ENCODE data around the gene CSTB.

Gene CSTB

GRCh38 chr21:43805275-43805800, 29.2 kb upstream of the CSTB start:
- Histone ChIP-seq H3F3A (ENCODE audit: low read depth) (no peaks in the 10 kb centered on the region), H3K36me3 (ENCODE audit: insufficient read depth, low read length) (peaks cover 37% of the 10 kb centered on the region; the same call in 1 of the 2 replicates), H3K27me3 (ENCODE audit: insufficient read depth, low read length, poor library complexity, severe bottlenecking) (no peaks in the 10 kb centered on the region), H3K4me1 (ENCODE audit: insufficient read depth, low read length, poor library complexity, severe bottlenecking) (no peaks in the 10 kb centered on the region), H3K4me2 (ENCODE audit: low read depth, low read length, poor library complexity, severe bottlenecking) (no peak overlapping the region), H2AFZ (ENCODE audit: low read length) (no peak overlapping the region), H3K79me2 (ENCODE audit: insufficient read depth, low read length) (no peaks in the 10 kb centered on the region), H4K20me1 (ENCODE audit: insufficient read depth, low read length, poor library complexity, severe bottlenecking) (no peaks in the 10 kb centered on the region), H3K9me2 (replicated peaks; ENCODE audit: low read depth, low read length) (no peaks in the 10 kb centered on the region), H3K9ac (ENCODE audit: low read depth, low read length, poor library complexity, severe bottlenecking) (no peak overlapping the region), H3K9me3 (ENCODE audit: insufficient read depth, low read depth, low read length) (no peaks in the 10 kb centered on the region), H3K4me3 (ENCODE audit: low read length, poor library complexity, severe bottlenecking) (no peak overlapping the region)
- no peak for TF ChIP-seq EZH2phosphoT487 (IDR thresholded peaks at IDR 0.05; ENCODE audit: borderline replicate concordance)
- no peak for TF ChIP-seq CTCF (conservative IDR thresholded peaks at IDR 0.05; ENCODE audit: low read length)

- H3K27me3 ChIP-seq (ENCODE audit: insufficient read depth, low read length, poor library complexity, severe bottlenecking), result no peaks in the 10 kb centered on the region
- H3K4me1 ChIP-seq (ENCODE audit: insufficient read depth, low read length, poor library complexity, severe bottlenecking), result no peaks in the 10 kb centered on the region
- no peak overlapping the region for H3K9ac ChIP-seq (ENCODE audit: low read depth, low read length, poor library complexity, severe bottlenecking)
- TF ChIP-seq EZH2phosphoT487 (IDR thresholded peaks at IDR 0.05; ENCODE audit: borderline replicate concordance), result no peak
- no peak for TF ChIP-seq CTCF (conservative IDR thresholded peaks at IDR 0.05; ENCODE audit: low read length)
- H3K79me2 ChIP-seq (ENCODE audit: insufficient read depth, low read length), result no peaks in the 10 kb centered on the region
- no peaks in the 10 kb centered on the region for H3K9me2 ChIP-seq (replicated peaks; ENCODE audit: low read depth, low read length)
- no peak overlapping the region for H2AFZ ChIP-seq (ENCODE audit: low read length)
- H3F3A ChIP-seq (ENCODE audit: low read depth), result no peaks in the 10 kb centered on the region
- no peaks in the 10 kb centered on the region for H4K20me1 ChIP-seq (ENCODE audit: insufficient read depth, low read length, poor library complexity, severe bottlenecking)
- H3K36me3 ChIP-seq (ENCODE audit: insufficient read depth, low read length), result peaks cover 51% of the 10 kb centered on the region; the same call in 1 of the 2 replicates
- no peaks in the 10 kb centered on the region for H3K9me3 ChIP-seq (ENCODE audit: insufficient read depth, low read depth, low read length)
- no peak overlapping the region for H3K4me2 ChIP-seq (ENCODE audit: low read depth, low read length, poor library complexity, severe bottlenecking)
- no peak overlapping the region for H3K4me3 ChIP-seq (ENCODE audit: low read length, poor library complexity, severe bottlenecking)
Observed at GRCh38 chr21:43803558-43804300, 27.6 kb upstream of the CSTB start.

- H3K36me3 ChIP-seq (ENCODE audit: insufficient read depth, low read length), result peaks cover 60% of the 10 kb centered on the region; the same call in 1 of the 2 replicates
Observed at GRCh38 chr21:43802713-43803313, 26.7 kb upstream of the CSTB start.

More at GRCh38 chr21:43802713-43803313, 26.7 kb upstream of the CSTB start:
- Histone ChIP-seq H3K27me3 (ENCODE audit: insufficient read depth, low read length, poor library complexity, severe bottlenecking) (no peaks in the 10 kb centered on the region), H3K4me1 (ENCODE audit: insufficient read depth, low read length, poor library complexity, severe bottlenecking) (no peaks in the 10 kb centered on the region), H3K4me3 (ENCODE audit: low read length, poor library complexity, severe bottlenecking) (no peak overlapping the region), H3K79me2 (ENCODE audit: insufficient read depth, low read length) (no peaks in the 10 kb centered on the region), H3K9ac (ENCODE audit: low read depth, low read length, poor library complexity, severe bottlenecking) (no peak overlapping the region), H3K9me3 (ENCODE audit: insufficient read depth, low read depth, low read length) (no peaks in the 10 kb centered on the region), H3K9me2 (replicated peaks; ENCODE audit: low read depth, low read length) (no peaks in the 10 kb centered on the region), H4K20me1 (ENCODE audit: insufficient read depth, low read length, poor library complexity, severe bottlenecking) (no peaks in the 10 kb centered on the region), H3K4me2 (ENCODE audit: low read depth, low read length, poor library complexity, severe bottlenecking) (no peak overlapping the region), H3F3A (ENCODE audit: low read depth) (no peaks in the 10 kb centered on the region), H2AFZ (ENCODE audit: low read length) (no peak overlapping the region)
- TF ChIP-seq CTCF (conservative IDR thresholded peaks at IDR 0.05; ENCODE audit: low read length), result no peak

Measured in Loucy (cell line).